ENCODE measurements around the gene YARS1.

- TF ChIP-seq EZH2 (IDR thresholded peaks at IDR 0.05), result no peak
- no peak for TF ChIP-seq POLR2AphosphoS5 (IDR thresholded peaks at IDR 0.05; ENCODE audit: borderline replicate concordance, low read depth, low read length)
These were observed 50.7 kb downstream of the YARS1 start for GRCh38 chr1:32766328-32766972.

Measured in SK-N-MC (cell line).